ENCODE data around the gene SLC6A11.

The SLC6A11 gene

GRCh38 chr3:10892622-10893021 lies 76.6 kb downstream of the SLC6A11 start:
- peaks cover 0 to 25% of the 10 kb centered on the region in 2 donors for H3K9me3 ChIP-seq (ENCODE audit: control insufficient read depth in 1 of 2, low read length in 2 of 2)

GRCh38 chr3:10901296-10901945 lies 85.4 kb downstream of the SLC6A11 start:
- H3K4me3 ChIP-seq (ENCODE audit: low read depth in 1 of 2, low read length in 2 of 2): no peak overlapping the region
- no peaks in the 10 kb centered on the region for H3K27me3 ChIP-seq (ENCODE audit: low read depth, low read length)
- H3K36me3 ChIP-seq (ENCODE audit: control insufficient read depth in 1 of 2, insufficient read depth in 2 of 2, low read length in 2 of 2): no peaks in the 10 kb centered on the region
- peaks cover 5 to 12% of the 10 kb centered on the region in 2 donors for H3K9me3 ChIP-seq (ENCODE audit: control insufficient read depth in 1 of 2, low read length in 2 of 2)
- no peaks in the 10 kb centered on the region for H3K4me1 ChIP-seq (ENCODE audit: control insufficient read depth in 1 of 2, insufficient read depth in 2 of 2, low read length in 2 of 2)
- H3K27ac ChIP-seq (ENCODE audit: low read length): no peak overlapping the region

More at GRCh38 chr3:10892622-10893021, 76.6 kb downstream of the SLC6A11 start:
- H3K4me3 ChIP-seq (ENCODE audit: low read depth in 1 of 2, low read length in 2 of 2): no peak overlapping the region
- H3K27ac ChIP-seq (ENCODE audit: low read length): no peak overlapping the region
- H3K4me1 ChIP-seq (ENCODE audit: control insufficient read depth in 1 of 2, insufficient read depth in 2 of 2, low read length in 2 of 2): no peaks in the 10 kb centered on the region
- no peaks in the 10 kb centered on the region for H3K36me3 ChIP-seq (ENCODE audit: control insufficient read depth in 1 of 2, insufficient read depth in 2 of 2, low read length in 2 of 2)
- H3K27me3 ChIP-seq (ENCODE audit: low read depth, low read length): no peaks in the 10 kb centered on the region

- Histone ChIP-seq H3K4me1 (ENCODE audit: control insufficient read depth in 1 of 2, insufficient read depth in 2 of 2, low read length in 2 of 2) (no peaks in the 10 kb centered on the region), H3K27ac (ENCODE audit: low read length) (no peak overlapping the region), H3K36me3 (ENCODE audit: control insufficient read depth in 1 of 2, insufficient read depth in 2 of 2, low read length in 2 of 2) (no peaks in the 10 kb centered on the region), H3K4me3 (ENCODE audit: low read depth in 1 of 2, low read length in 2 of 2) (peak overlapping the region in 1 of 2 donors; percentile 12), H3K9me3 (ENCODE audit: control insufficient read depth in 1 of 2, low read length in 2 of 2) (peaks cover 9 to 31% of the 10 kb centered on the region in 2 donors), H3K27me3 (ENCODE audit: low read depth, low read length) (no peaks in the 10 kb centered on the region)
Measured at GRCh38 chr3:10907262-10907661, 91.2 kb downstream of the SLC6A11 start.

- H3K9me3 ChIP-seq (ENCODE audit: control insufficient read depth in 1 of 2, low read length in 2 of 2): peaks cover 9 to 29% of the 10 kb centered on the region in 2 donors
- H3K36me3 ChIP-seq (ENCODE audit: control insufficient read depth in 1 of 2, insufficient read depth in 2 of 2, low read length in 2 of 2): no peaks in the 10 kb centered on the region
- no peak overlapping the region for H3K4me3 ChIP-seq (ENCODE audit: low read depth in 1 of 2, low read length in 2 of 2)
- H3K27ac ChIP-seq (ENCODE audit: low read length): no peak overlapping the region
- H3K4me1 ChIP-seq (ENCODE audit: control insufficient read depth in 1 of 2, insufficient read depth in 2 of 2, low read length in 2 of 2): no peaks in the 10 kb centered on the region
- H3K27me3 ChIP-seq (ENCODE audit: low read depth, low read length): no peaks in the 10 kb centered on the region
Measured at GRCh38 chr3:10910367-10910766, 94.3 kb downstream of the SLC6A11 start.

- no peak overlapping the region for H3K4me3 ChIP-seq (ENCODE audit: low read depth in 1 of 2, low read length in 2 of 2)
- H3K4me1 ChIP-seq (ENCODE audit: control insufficient read depth in 1 of 2, insufficient read depth in 2 of 2, low read length in 2 of 2): no peaks in the 10 kb centered on the region
- no peaks in the 10 kb centered on the region for H3K27me3 ChIP-seq (ENCODE audit: low read depth, low read length)
- no peak overlapping the region for H3K27ac ChIP-seq (ENCODE audit: low read length)
- H3K9me3 ChIP-seq (ENCODE audit: control insufficient read depth in 1 of 2, low read length in 2 of 2): peaks cover 4 to 19% of the 10 kb centered on the region in 2 donors
- no peaks in the 10 kb centered on the region for H3K36me3 ChIP-seq (ENCODE audit: control insufficient read depth in 1 of 2, insufficient read depth in 2 of 2, low read length in 2 of 2)
Measured at GRCh38 chr3:10911350-10912002, 95.4 kb downstream of the SLC6A11 start.

GRCh38 chr3:10912786-10913185 lies 96.8 kb downstream of the SLC6A11 start:
- Histone ChIP-seq H3K36me3 (ENCODE audit: control insufficient read depth in 1 of 2, insufficient read depth in 2 of 2, low read length in 2 of 2) (no peaks in the 10 kb centered on the region), H3K27ac (ENCODE audit: low read length) (no peak overlapping the region), H3K9me3 (ENCODE audit: control insufficient read depth in 1 of 2, low read length in 2 of 2) (peaks cover 0 to 6% of the 10 kb centered on the region in 2 donors), H3K27me3 (ENCODE audit: low read depth, low read length) (no peaks in the 10 kb centered on the region), H3K4me3 (ENCODE audit: low read depth in 1 of 2, low read length in 2 of 2) (no peak overlapping the region), H3K4me1 (ENCODE audit: control insufficient read depth in 1 of 2, insufficient read depth in 2 of 2, low read length in 2 of 2) (no peaks in the 10 kb centered on the region)

GRCh38 chr3:10915376-10915775 lies 99.3 kb downstream of the SLC6A11 start:
- Histone ChIP-seq H3K4me3 (ENCODE audit: low read depth in 1 of 2, low read length in 2 of 2) (no peak overlapping the region), H3K4me1 (ENCODE audit: control insufficient read depth in 1 of 2, insufficient read depth in 2 of 2, low read length in 2 of 2) (no peaks in the 10 kb centered on the region), H3K27ac (ENCODE audit: low read length) (no peak overlapping the region), H3K9me3 (ENCODE audit: control insufficient read depth in 1 of 2, low read length in 2 of 2) (no peaks in the 10 kb centered on the region), H3K36me3 (ENCODE audit: control insufficient read depth in 1 of 2, insufficient read depth in 2 of 2, low read length in 2 of 2) (no peaks in the 10 kb centered on the region), H3K27me3 (ENCODE audit: low read depth, low read length) (no peaks in the 10 kb centered on the region)

GRCh38 chr3:10917176-10917575 lies 101.1 kb downstream of the SLC6A11 start:
- Histone ChIP-seq H3K4me1 (ENCODE audit: control insufficient read depth in 1 of 2, insufficient read depth in 2 of 2, low read length in 2 of 2) (no peaks in the 10 kb centered on the region), H3K36me3 (ENCODE audit: control insufficient read depth in 1 of 2, insufficient read depth in 2 of 2, low read length in 2 of 2) (no peaks in the 10 kb centered on the region), H3K9me3 (ENCODE audit: control insufficient read depth in 1 of 2, low read length in 2 of 2) (peaks cover 0 to 10% of the 10 kb centered on the region in 2 donors), H3K27me3 (ENCODE audit: low read depth, low read length) (no peaks in the 10 kb centered on the region), H3K4me3 (ENCODE audit: low read depth in 1 of 2, low read length in 2 of 2) (no peak overlapping the region), H3K27ac (ENCODE audit: low read length) (no peak overlapping the region)

GRCh38 chr3:10918011-10918410 lies 102.0 kb downstream of the SLC6A11 start:
- Histone ChIP-seq H3K4me3 (ENCODE audit: low read depth in 1 of 2, low read length in 2 of 2) (no peak overlapping the region), H3K4me1 (ENCODE audit: control insufficient read depth in 1 of 2, insufficient read depth in 2 of 2, low read length in 2 of 2) (no peaks in the 10 kb centered on the region), H3K27me3 (ENCODE audit: low read depth, low read length) (no peaks in the 10 kb centered on the region), H3K27ac (ENCODE audit: low read length) (no peak overlapping the region), H3K36me3 (ENCODE audit: control insufficient read depth in 1 of 2, insufficient read depth in 2 of 2, low read length in 2 of 2) (no peaks in the 10 kb centered on the region), H3K9me3 (ENCODE audit: control insufficient read depth in 1 of 2, low read length in 2 of 2) (peaks cover 0 to 10% of the 10 kb centered on the region in 2 donors)

- H3K36me3 ChIP-seq (ENCODE audit: control insufficient read depth in 1 of 2, insufficient read depth in 2 of 2, low read length in 2 of 2): no peaks in the 10 kb centered on the region
- peaks cover 0 to 10% of the 10 kb centered on the region in 2 donors for H3K9me3 ChIP-seq (ENCODE audit: control insufficient read depth in 1 of 2, low read length in 2 of 2)
- H3K4me1 ChIP-seq (ENCODE audit: control insufficient read depth in 1 of 2, insufficient read depth in 2 of 2, low read length in 2 of 2): no peaks in the 10 kb centered on the region
- no peak overlapping the region for H3K4me3 ChIP-seq (ENCODE audit: low read depth in 1 of 2, low read length in 2 of 2)
- H3K27ac ChIP-seq (ENCODE audit: low read length): no peak overlapping the region
- H3K27me3 ChIP-seq (ENCODE audit: low read depth, low read length): no peaks in the 10 kb centered on the region
Measured at GRCh38 chr3:10919636-10920035, 103.6 kb downstream of the SLC6A11 start.

- Histone ChIP-seq H3K4me3 (ENCODE audit: low read depth in 1 of 2, low read length in 2 of 2) (no peak overlapping the region), H3K4me1 (ENCODE audit: control insufficient read depth in 1 of 2, insufficient read depth in 2 of 2, low read length in 2 of 2) (no peaks in the 10 kb centered on the region), H3K27me3 (ENCODE audit: low read depth, low read length) (no peaks in the 10 kb centered on the region), H3K27ac (ENCODE audit: low read length) (no peak overlapping the region), H3K9me3 (ENCODE audit: control insufficient read depth in 1 of 2, low read length in 2 of 2) (peaks cover 0 to 9% of the 10 kb centered on the region in 2 donors), H3K36me3 (ENCODE audit: control insufficient read depth in 1 of 2, insufficient read depth in 2 of 2, low read length in 2 of 2) (no peaks in the 10 kb centered on the region)
Measured at GRCh38 chr3:10925436-10926255, 109.6 kb downstream of the SLC6A11 start.

Measured in muscle layer of duodenum (tissue), 2 donors.